HEK293T (cell line): ENCODE results near the gene EIF4E2.

ENCODE experiments used
- ELF4 ChIP-seq: fragments of 450-650 bp; IDR thresholded peaks from 2 replicates; pipeline ENCODE4 v1.6.1; 2017; ENCODE audit warnings: antibody characterized with exemption
- SP1 ChIP-seq: fragments of 450-650 bp; IDR thresholded peaks from 2 replicates; pipeline ENCODE4 v1.6.1; 2017
- SUZ12 ChIP-seq: fragments of 450-650 bp; IDR thresholded peaks from 2 replicates; pipeline ENCODE4 v1.6.1; 2016; ENCODE audit warnings: mild to moderate bottlenecking
- ZNF384 ChIP-seq: fragments of 450-650 bp; IDR thresholded peaks from 2 replicates; pipeline ENCODE4 v1.6.1; 2016
- TF ChIP-seq, protein P1 (sequence below): fragments of 450-650 bp; IDR thresholded peaks from 2 replicates; pipeline ENCODE4 v1.6.1; 2016

- TF ChIP-seq, protein P1, sequence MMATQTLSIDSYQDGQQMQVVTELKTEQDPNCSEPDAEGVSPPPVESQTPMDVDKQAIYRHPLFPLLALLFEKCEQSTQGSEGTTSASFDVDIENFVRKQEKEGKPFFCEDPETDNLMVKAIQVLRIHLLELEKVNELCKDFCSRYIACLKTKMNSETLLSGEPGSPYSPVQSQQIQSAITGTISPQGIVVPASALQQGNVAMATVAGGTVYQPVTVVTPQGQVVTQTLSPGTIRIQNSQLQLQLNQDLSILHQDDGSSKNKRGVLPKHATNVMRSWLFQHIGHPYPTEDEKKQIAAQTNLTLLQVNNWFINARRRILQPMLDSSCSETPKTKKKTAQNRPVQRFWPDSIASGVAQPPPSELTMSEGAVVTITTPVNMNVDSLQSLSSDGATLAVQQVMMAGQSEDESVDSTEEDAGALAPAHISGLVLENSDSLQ = no peak
- TF ChIP-seq SP1 = no peak
- TF ChIP-seq SUZ12 = no peak
- TF ChIP-seq ZNF384 = no peak
- TF ChIP-seq ELF4 = no peak
These were observed 27.4 kb downstream of the EIF4E2 start for GRCh38 chr2:232577841-232578240.
